Fibroblast of skin of back (primary cell): Measurements from ENCODE around the gene ANO3.
"Not testable (repeated sequence)": the region's sequence is repeated elsewhere in the genome, so short reads cannot be mapped to it uniquely, and the experiment has no call there.

ENCODE experiments used
- DNase-seq: peaks from one replicate; pipeline ENCODE4 v3.0.0-alpha.2; 2013

ANO3 gene

GRCh38 chr11:26578998-26579661, 247.2 kb downstream of the ANO3 start:
- DNase-seq, result peak; percentile 30

- DNase-seq, result no peak
Measured at GRCh38 chr11:26579683-26580082, 247.8 kb downstream of the ANO3 start.

GRCh38 chr11:26580929-26581328, 249.0 kb downstream of the ANO3 start:
- peak; percentile 31 for DNase-seq

DNA sequence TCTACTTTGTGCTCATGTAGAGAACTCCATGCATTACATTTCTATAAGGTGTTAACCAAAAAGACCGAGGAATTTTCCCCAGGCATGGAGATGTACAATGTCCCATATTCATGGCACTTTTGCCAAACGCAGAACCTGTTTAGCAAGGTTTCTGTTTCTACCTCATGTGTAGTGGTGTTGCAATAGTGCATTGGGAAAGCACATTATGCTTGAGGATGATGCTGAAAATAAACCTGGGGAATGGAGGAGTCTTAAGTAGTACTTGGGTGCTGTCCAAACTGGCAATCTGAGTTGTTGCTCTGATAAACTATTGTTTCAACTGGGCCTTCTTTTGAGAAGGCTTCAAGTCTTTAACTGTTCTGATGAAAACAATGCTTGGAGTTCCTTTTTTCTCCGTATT, 251.6 kb downstream of the ANO3 start:
- DNase-seq, result peak; percentile 1

- no peak for DNase-seq
Measured at GRCh38 chr11:26584818-26585217, 252.9 kb downstream of the ANO3 start.

GRCh38 chr11:26587073-26587472, 255.1 kb downstream of the ANO3 start:
- DNase-seq, result no peak

DNA sequence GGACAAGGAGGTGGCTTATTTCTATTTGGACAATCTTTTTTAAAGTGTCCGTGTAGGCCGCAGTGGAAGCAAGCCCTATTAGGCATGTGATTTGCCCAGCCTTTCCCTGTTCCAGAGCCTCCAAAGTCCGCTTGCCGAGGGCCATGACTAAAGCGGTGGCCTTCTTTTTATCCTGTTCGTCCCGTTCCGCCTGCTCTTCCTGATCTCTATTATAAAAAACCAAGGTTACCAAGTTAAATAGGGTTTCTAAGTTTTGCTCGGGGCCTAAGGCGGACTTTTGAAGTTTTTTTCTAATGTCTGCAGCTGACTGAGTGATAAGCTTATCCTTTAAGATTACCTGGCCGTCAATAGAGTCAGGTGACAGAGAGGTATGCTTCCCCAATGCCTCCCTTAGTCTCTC, 261.8 kb downstream of the ANO3 start:
- no peak for DNase-seq

DNA sequence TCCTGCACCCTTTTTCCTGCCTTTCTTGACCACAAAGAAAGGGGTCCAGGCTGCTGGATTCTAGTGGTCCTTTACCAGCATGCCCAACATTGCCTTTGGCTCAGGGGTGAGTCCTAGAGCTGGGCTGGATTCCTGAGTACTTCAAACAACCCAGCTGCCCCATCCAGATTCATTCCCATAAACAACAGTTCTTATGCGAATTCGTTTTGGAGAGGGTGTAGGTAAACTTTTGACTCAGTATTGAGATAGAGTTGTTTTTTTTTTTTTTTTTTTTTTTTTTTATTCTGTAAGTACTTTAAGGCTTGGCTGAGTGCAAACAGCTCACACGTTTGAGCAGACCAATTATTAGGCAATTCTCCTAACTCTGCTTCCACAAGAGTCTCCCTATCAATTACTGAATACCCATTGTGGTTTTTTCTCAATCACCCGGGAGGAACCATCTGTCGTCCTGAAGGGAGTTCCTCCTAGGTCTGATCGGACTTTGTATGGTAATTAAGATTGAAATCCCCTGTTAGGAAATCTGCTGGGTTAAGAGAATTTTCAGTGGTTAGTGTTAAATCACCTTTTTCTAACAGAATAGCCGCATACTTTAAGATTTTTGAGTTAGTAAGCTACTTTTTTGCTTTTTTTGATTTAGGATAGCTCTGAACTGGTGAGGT, 263.4 kb downstream of the ANO3 start:
- not testable (repeated sequence) for DNase-seq

DNA sequence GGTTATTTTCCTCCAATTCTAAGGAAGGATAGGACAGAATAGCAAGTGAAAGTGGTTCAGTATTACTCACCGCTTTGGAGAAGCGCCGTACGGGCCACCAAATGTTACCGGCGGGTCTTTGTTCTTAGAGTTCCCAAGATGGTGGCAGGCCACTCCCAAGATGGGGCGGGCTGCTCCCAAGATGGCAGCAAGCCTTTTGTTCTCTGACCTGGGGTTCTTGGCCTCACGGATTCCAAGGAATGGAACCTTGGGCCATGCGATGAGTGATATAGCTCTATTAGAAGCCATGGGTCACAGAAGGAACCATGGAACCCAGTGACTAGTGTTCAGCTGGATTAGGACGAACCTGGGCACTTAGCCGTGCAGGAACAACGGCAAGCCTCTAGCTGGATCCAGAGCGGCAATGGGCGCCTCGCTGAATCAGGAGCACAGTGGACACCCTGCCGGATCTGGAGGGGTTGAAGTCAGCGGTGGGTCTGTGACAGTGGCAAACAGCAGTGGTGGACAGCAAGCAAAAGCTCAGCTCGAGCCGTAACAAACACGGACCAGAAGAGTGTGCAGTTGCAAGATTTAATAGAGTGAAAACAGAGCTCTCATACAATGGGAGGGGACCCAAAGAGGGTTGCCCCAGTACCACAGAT, 265.2 kb downstream of the ANO3 start:
- not testable (repeated sequence) for DNase-seq

- DNase-seq, result no peak
Measured at GRCh38 chr11:26597899-26598298, 266.0 kb downstream of the ANO3 start.

GRCh38 chr11:26599425-26599824, 267.5 kb downstream of the ANO3 start:
- peak; percentile 21 for DNase-seq

DNA sequence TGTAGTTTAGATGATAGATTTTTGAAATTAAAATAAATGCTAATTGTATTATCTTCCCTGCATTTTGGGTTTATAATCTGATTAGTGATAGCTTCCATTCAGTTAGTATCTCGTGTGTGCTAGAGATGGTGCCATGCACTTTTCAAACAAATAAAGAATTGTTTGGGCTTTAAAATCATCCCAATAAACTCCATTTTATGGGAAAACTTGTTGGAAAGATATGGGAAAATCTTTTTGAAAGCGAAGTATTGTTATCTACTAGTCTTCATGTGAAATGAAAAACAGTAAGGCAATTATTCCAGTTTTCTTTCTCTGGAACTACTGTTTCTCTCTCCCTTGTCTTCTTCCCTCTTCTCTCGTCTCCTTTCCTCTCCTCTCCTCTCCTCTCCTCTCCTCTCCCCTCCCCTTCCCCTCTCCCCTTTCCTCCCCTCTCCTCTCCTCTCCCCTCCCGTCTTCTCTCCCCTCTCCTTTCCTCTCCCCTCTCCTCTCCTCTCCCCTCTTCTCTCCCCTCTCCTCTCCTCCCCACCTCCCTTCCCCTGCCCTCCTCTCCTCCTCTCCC, 268.0 kb downstream of the ANO3 start:
- no peak for DNase-seq

DNA sequence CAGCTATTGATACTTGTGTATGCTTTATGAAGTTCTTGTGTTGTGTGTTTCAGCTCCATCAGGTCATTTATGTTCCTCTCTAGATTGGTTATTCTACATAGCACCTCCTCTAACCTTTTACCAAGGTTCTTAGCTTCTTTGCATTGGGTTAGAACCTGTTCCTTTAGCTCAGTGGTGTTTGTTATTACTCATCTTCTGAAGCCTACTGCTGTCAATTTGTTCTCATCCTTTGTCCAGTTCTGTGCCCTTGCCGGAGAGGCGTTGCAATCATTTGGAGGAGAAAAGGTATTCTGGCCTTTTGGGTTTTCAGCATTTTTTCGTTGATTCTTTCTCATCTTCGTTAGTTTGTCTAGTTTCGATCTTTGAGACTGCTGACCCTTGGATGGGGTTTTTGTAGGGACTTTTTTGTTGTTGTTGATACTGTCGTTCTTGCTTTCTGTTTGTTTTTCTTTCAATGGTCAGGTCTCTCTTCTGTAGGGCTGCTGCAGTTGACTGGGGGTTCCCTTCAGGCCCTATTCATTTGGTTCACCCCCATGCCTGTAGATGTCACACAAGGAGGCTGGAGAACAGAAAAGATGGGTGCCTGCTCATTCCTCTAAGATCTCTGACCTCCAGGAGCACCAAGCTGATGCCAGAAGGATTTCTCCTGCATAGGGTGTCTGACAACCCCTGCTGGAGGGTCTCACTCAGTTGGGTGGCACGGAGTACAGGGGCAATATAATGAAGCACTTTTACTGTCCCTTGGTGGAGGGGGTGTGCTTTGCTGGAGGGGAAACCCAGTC, 276.0 kb downstream of the ANO3 start:
- DNase-seq, result no peak

GRCh38 chr11:26608507-26609146, 276.7 kb downstream of the ANO3 start:
- DNase-seq, result no peak

DNA sequence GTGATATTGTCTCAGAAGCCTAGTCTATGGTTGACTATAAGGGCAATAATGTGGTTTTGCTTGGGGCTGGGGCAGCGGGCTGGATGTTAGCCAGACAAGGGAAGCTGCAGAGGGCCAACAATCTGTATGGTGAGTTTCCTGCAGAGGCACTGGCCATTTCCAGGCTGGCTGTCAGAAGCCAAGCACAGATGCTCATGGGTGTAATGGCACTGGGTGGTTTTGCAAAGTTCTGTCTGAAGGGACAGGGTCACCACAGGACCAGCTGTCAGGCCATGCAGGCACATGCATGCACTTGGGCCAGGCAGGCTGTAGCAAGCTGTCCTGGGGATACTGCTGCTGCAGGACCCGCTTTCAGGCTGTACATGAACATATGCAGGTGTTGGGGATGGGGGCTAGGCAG, 281.8 kb downstream of the ANO3 start:
- no peak for DNase-seq

- no peak for DNase-seq
Measured at GRCh38 chr11:26618441-26618840, 286.5 kb downstream of the ANO3 start.

DNA sequence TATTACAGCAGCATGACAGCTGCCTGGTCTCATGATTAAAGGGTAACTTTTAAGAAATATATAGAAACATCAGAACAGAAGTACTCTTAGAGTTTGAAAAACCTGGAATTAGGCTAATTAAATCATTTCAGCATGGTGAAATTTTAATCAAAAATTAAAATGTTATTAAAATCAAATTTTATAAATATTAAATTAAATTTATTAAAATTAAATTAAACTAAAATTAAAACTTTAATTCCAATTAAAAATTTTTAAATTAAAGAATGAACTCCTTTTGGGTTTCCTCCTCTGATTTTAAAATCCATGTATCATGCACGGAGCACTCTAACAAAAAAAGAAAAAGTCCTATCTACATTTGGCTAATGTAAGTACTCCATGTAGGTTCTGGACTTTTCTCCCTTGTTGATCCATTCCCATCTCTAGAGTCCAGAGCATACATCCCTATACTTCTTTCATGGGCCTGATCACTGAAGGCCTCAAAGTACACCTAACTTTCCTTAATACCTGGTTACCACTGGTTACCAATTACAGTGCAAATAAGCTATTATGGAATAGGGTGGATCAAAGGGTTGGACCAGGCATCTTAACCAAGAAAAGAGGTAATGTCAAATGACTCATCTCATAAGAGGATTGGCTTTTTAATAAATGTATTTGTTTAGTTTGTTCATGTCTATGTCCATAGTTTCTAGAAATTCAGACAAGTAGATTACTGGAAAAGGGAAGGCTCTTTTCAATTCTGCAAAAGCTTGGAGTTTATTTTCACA, 288.5 kb downstream of the ANO3 start:
- no peak for DNase-seq

DNA sequence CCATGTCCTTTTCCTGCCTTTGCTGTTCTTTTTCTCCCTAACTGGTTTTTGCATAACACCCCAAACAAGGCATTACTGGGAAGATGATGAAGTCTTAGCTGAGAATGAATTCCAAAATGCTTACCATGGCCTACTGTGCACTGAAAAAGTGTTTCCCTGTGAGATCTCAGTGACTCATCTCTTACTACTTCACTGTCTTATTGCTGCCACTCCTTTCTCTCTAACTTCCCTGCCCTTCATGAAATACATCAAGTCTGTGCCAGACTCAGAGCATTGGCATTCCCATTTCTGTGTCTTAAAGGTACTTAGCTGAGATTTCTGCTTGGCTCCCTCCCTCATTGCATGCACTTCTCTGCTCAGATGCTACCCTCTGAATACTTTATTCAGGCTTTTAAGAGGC, 289.2 kb downstream of the ANO3 start:
- peak; percentile 91 for DNase-seq

DNA sequence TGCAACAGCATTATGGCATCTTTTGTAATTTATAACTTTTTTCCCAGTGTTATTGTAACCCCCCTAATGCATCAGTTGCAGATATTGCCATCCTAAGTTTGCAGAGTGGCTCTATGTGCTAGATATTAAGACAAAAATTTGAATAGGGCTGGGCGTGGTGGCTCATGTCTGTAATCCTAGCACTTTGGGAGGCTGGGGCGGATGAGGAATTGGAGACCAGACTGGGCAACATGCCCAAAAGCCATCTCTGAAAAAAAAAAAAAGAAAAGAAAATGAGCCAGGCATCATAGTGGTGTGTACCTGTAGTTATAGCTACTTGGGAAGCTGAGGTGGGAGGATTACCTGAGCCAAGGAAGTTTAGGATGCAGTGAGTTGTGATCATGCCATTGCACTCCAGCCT, 290.3 kb downstream of the ANO3 start:
- no peak for DNase-seq

DNA sequence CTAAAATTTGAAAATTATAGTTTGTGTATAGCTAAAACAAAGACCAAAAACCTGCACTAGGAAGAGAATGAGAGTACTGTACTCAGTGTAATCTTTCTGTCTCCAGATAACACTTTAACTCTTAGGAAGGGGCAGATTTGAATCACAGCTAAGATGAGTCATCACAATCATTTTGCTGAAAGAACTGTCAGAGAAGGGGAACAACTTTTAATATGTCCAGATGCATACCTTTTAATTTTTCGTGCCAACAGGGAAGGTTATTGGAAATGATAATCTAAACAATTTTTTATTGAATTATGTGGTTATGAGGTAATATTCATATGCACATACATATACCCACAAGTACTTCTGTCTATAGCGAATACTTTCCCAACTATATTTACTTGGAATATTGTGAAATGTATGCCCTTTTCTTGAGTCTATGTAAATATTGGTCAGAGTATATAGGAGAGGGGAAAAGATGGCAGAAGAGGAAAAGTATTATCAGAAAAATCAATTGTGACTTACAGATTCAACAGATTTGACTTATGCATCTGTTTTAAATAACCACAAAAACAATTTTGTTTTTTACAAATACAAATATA, 291.2 kb downstream of the ANO3 start:
- DNase-seq, result peak; percentile 46

- DNase-seq, result no peak
Measured at GRCh38 chr11:26626346-26626745, 294.4 kb downstream of the ANO3 start.
